Neural crest cell (in vitro differentiated cells): ENCODE measurements around the gene NSMF. TPM values are rescaled to one million over a fixed set of nuclear protein-coding genes. Genes with fewer than 3 reads are reported as not detected.
A peak's percentile ranks its signal among the peaks of the same experiment; 100 is the strongest.
"Not testable (repeated sequence)": the region's sequence is repeated elsewhere in the genome, so short reads cannot be mapped to it uniquely, and the experiment has no call there.

Experiments used
- DNase-seq: peaks from one replicate; pipeline ENCODE4 v3.0.0; 2021; ENCODE audit warnings: low read depth, mixed read lengths, low spot score
- H3K27ac Mint-ChIP-seq: one replicate; pipeline ENCODE4 v1.8.0; 2021; ENCODE audit warnings: mild to moderate bottlenecking, mixed read lengths; ENCODE audit not compliant: unreplicated experiment
- H3K27me3 Mint-ChIP-seq: 2 replicates; pipeline ENCODE4 v1.8.0; 2021; ENCODE audit warnings: low read depth, mild to moderate bottlenecking, mixed read lengths
- H3K36me3 Mint-ChIP-seq: 2 replicates; pipeline ENCODE4 v1.8.0; 2021; ENCODE audit warnings: low read depth, mild to moderate bottlenecking, mixed read lengths
- H3K4me1 Mint-ChIP-seq: 2 replicates; pipeline ENCODE4 v1.8.0; 2021; ENCODE audit warnings: mixed read lengths
- H3K4me3 Mint-ChIP-seq: one replicate; pipeline ENCODE4 v1.8.0; 2021; ENCODE audit warnings: mild to moderate bottlenecking, mixed read lengths
- H3K9me3 Mint-ChIP-seq: 2 replicates; pipeline ENCODE4 v1.8.0; 2021; ENCODE audit warnings: mixed read lengths
- total RNA-seq: library from RNA; stranded (reverse); gene quantifications from 2 replicates; pipeline ENCODE4 v1.2.1, GENCODE V29; 2021
- TF ChIP-seq, protein P1 (sequence below): fragments of 200-600 bp; sonication (generic); conservative IDR thresholded peaks from 2 replicates; pipeline ENCODE4 v1.5.0; 2021; ENCODE audit warnings: antibody characterized with exemption, mild to moderate bottlenecking

NSMF gene
- total RNA-seq, 1 donor from 2014 or later, result 64.4 TPM

DNA sequence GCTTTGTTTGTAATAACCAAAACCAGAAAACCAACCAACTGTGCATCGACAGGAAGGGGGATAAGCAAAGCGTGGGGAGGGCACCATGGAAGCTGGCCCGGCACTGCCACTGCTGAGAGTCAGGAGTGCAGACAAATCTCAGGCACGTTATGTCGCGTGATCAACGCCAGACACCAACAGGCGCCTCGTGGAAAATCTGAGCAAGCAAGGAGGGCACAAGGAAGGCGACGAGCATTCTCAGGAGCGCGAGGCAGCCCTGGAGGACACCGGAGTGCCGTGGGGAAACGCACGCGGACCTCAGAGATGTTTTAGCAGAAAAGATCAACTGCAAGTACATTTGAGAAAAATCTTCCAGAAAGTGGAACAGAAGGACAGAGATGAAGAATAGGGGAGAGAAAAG is 15.1 kb upstream of the NSMF start:
- H3K4me1 Mint-ChIP-seq, result peaks cover under 1% of the 10 kb centered on the region
- no peak overlapping the region for H3K27ac Mint-ChIP-seq
- H3K4me3 Mint-ChIP-seq, result no peak overlapping the region
- TF ChIP-seq, protein P1, sequence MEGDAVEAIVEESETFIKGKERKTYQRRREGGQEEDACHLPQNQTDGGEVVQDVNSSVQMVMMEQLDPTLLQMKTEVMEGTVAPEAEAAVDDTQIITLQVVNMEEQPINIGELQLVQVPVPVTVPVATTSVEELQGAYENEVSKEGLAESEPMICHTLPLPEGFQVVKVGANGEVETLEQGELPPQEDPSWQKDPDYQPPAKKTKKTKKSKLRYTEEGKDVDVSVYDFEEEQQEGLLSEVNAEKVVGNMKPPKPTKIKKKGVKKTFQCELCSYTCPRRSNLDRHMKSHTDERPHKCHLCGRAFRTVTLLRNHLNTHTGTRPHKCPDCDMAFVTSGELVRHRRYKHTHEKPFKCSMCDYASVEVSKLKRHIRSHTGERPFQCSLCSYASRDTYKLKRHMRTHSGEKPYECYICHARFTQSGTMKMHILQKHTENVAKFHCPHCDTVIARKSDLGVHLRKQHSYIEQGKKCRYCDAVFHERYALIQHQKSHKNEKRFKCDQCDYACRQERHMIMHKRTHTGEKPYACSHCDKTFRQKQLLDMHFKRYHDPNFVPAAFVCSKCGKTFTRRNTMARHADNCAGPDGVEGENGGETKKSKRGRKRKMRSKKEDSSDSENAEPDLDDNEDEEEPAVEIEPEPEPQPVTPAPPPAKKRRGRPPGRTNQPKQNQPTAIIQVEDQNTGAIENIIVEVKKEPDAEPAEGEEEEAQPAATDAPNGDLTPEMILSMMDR, result no peak
- H3K36me3 Mint-ChIP-seq, result peaks cover 20% of the 10 kb centered on the region
- peaks cover 10% of the 10 kb centered on the region for H3K9me3 Mint-ChIP-seq
- DNase-seq, result no peak
- H3K27me3 Mint-ChIP-seq, result no peaks in the 10 kb centered on the region

DNA sequence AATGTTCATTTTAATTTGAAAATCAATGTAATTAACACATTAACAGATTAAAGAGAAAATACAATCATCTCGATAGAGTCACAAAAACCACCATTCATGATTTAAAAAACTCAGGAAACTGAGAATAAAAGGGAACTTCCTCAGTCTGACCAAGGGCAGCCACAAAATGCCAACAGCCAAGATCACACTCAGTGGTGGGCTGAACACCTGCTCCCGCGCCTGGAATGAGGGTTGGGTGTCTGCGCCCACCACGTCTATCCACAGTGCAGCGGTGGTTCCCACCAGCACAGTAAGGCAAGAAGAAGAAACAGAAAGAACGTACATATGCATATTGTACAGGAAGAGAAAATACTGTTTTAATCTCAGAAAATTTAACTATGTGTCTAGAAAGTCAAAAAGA is 11.7 kb upstream of the NSMF start:
- H3K27me3 Mint-ChIP-seq, result no peaks in the 10 kb centered on the region
- TF ChIP-seq, protein P1, result no peak
- H3K4me3 Mint-ChIP-seq, result no peak overlapping the region
- peaks cover 5% of the 10 kb centered on the region for H3K9me3 Mint-ChIP-seq
- H3K36me3 Mint-ChIP-seq, result peaks cover 15% of the 10 kb centered on the region
- H3K27ac Mint-ChIP-seq, result no peak overlapping the region
- H3K4me1 Mint-ChIP-seq, result no peaks in the 10 kb centered on the region
- DNase-seq, result no peak

DNA sequence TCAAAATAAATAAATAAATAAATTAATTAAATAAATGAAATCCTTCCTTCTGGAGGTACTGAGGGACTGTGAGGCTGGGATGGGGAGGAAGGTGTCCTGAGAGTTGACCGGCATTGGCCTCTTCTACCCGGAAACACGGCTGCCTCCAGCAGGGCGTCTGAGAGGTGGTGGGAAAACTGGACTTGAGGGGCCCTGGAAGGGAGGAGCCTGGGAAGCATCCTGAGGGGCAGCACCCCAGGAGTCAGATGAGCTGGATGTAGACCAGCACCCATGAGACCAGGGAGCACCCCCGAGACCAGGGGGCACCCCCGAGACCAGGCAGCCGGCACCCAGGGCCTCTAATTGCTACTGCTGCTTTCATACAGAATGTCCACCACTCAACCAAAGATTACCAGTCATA is 8.8 kb upstream of the NSMF start:
- TF ChIP-seq, protein P1, result no peak
- peaks cover 2% of the 10 kb centered on the region for H3K27me3 Mint-ChIP-seq
- no peaks in the 10 kb centered on the region for H3K4me1 Mint-ChIP-seq
- H3K4me3 Mint-ChIP-seq, result no peak overlapping the region
- H3K36me3 Mint-ChIP-seq, result peaks cover 2% of the 10 kb centered on the region
- DNase-seq, result no peak
- no peak overlapping the region for H3K27ac Mint-ChIP-seq
- H3K9me3 Mint-ChIP-seq, result no peaks in the 10 kb centered on the region

DNA sequence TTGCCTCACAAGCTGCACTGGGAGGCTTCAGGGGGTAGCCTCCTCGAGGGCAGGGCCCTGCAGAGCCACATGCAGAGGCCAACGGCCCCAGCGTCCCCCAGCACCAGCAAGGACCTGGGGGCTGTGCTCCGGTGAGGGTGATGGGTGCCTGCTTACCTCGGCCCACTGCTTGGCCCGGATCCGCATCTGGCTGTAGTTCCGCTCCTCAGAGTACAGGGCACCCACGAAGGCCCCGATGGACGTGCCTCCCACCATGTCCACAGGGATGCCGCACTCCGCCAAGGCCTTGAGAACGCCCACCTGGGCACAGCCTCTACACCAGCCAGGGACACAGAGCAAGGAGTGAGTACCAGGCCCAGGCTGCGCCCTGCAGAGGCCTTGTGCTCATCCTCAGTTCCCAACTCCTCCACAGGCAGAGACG is 8.0 kb upstream of the NSMF start:
- TF ChIP-seq, protein P1, result no peak
- no peak overlapping the region for H3K27ac Mint-ChIP-seq
- H3K36me3 Mint-ChIP-seq, result no peaks in the 10 kb centered on the region
- no peaks in the 10 kb centered on the region for H3K9me3 Mint-ChIP-seq
- no peak for DNase-seq
- peaks cover 3% of the 10 kb centered on the region for H3K27me3 Mint-ChIP-seq
- no peak overlapping the region for H3K4me3 Mint-ChIP-seq
- no peaks in the 10 kb centered on the region for H3K4me1 Mint-ChIP-seq

DNA sequence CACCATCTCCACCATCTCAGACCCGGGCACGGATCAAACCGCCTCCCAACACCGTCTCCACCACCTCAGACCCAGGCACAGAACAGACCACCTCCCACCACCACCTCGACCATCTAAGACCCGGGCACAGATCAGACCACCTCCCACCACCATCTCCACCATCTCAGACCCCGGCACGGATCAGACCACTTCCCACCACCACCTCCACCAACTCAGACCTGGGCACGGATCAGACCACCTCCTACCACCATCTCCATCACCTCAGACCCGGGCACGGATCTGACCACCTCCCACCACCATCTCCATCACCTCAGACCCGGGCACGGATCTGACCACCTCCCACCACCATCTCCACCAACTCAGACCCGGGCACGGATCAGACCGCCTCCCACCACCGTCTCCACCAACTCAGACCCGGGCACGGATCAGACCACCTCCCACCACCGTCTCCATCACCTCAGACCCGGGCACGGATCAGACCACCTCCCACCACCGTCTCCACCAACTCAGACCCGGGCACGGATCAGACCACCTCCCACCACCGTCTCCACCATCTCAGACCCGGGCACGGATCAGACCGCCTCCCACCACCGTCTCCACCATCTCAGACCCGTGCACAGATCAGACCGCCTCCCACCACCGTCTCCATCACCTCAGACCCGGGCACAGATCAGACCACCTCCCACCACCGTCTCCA is 7.4 kb upstream of the NSMF start:
- not testable (repeated sequence) for DNase-seq, H3K9me3 Mint-ChIP-seq, H3K4me3 Mint-ChIP-seq, H3K4me1 Mint-ChIP-seq, H3K36me3 Mint-ChIP-seq, H3K27me3 Mint-ChIP-seq
- H3K27ac Mint-ChIP-seq, result peak overlapping the region; percentile 80

DNA sequence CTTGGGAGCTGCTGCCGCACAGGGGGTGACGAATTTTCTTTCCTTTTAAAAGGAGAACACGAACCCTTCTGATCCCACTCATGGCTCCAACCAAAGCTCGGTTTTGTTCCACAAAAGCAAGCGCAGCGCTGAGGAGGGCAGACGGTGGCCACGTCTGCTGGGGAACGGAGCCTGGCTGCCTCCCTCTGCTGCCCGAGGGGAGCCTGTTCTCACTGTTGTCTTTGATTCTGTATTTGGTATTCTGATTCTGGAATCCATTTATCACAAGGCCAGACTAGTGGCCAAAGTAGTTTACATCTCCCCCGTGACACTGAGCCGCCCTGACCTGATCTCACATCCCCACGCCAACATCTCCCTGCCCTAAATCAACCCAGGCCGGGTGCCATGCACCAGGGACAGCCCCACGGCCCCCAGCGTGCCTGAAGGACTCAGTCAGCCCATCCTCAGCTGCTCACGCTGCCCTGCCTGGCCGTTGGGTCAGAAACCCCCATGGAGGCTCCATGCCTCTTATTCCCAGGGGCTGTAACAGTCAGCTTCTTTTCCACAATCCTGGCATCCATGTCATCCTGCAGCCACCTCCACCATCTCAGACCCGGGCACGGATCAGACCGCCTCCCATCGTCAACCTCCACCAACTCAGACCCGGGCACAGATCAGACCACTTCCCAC is 6.7 kb upstream of the NSMF start:
- no peak for DNase-seq
- Mint-ChIP-seq H3K27ac (peak overlapping the region; percentile 80), H3K4me1 (no peaks in the 10 kb centered on the region), H3K27me3 (peaks cover 3% of the 10 kb centered on the region), H3K36me3 (no peaks in the 10 kb centered on the region), H3K4me3 (no peak overlapping the region), H3K9me3 (no peaks in the 10 kb centered on the region)
- TF ChIP-seq, protein P1, result no peak
